ENCODE results near the gene LAMA3. TPM values are rescaled to one million over a fixed set of nuclear protein-coding genes. Genes with fewer than 3 reads are reported as not detected.

Gene LAMA3
- polyA plus RNA-seq, 1 experiment: 0.32 TPM

DNA sequence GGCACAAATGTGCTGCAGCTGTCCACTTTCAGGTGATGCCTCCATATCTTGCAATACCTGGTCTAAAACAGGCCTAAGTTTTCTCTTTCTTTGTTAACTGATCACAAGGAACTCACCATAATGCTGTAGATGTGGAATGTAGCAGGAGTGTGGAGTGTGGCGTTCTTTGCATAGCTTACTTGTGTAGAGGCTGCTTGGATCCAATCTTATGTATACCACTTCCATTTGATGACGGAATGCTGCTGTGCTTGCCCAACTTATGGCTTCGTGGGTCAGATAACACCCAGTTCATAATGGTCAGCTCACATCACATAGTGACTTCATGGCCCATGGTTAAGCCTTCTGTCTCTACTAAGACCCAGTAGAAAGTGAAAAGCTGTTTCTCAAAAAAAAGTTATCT lies 114.5 kb downstream of the LAMA3 start:
- CTCF ChIA-PET: interaction anchor here (0.8 kb wide), 1 partner anchor 11 kb away, joined by 3 read pairs; no protein-coding TSS in a partner anchor
- H3K9me3 ChIP-seq (ENCODE audit: control insufficient read depth, insufficient read depth, low read length): no peaks in the 10 kb centered on the region
- no peak overlapping the region for H3K4me3 ChIP-seq (ENCODE audit: low read depth, low read length)
- TF ChIP-seq, protein P1, sequence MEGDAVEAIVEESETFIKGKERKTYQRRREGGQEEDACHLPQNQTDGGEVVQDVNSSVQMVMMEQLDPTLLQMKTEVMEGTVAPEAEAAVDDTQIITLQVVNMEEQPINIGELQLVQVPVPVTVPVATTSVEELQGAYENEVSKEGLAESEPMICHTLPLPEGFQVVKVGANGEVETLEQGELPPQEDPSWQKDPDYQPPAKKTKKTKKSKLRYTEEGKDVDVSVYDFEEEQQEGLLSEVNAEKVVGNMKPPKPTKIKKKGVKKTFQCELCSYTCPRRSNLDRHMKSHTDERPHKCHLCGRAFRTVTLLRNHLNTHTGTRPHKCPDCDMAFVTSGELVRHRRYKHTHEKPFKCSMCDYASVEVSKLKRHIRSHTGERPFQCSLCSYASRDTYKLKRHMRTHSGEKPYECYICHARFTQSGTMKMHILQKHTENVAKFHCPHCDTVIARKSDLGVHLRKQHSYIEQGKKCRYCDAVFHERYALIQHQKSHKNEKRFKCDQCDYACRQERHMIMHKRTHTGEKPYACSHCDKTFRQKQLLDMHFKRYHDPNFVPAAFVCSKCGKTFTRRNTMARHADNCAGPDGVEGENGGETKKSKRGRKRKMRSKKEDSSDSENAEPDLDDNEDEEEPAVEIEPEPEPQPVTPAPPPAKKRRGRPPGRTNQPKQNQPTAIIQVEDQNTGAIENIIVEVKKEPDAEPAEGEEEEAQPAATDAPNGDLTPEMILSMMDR (IDR thresholded peaks at IDR 0.05; ENCODE audit: low read depth, low read length): no peak
- POLR2A ChIA-PET: no interaction called here
- DNase-seq (ENCODE audit: low read depth, low spot score): no peak
- H3K27me3 ChIP-seq (ENCODE audit: control insufficient read depth, insufficient read depth, low read length): peaks cover under 1% of the 10 kb centered on the region
- H3K27ac ChIP-seq (ENCODE audit: low read depth, low read length): no peak overlapping the region

DNA sequence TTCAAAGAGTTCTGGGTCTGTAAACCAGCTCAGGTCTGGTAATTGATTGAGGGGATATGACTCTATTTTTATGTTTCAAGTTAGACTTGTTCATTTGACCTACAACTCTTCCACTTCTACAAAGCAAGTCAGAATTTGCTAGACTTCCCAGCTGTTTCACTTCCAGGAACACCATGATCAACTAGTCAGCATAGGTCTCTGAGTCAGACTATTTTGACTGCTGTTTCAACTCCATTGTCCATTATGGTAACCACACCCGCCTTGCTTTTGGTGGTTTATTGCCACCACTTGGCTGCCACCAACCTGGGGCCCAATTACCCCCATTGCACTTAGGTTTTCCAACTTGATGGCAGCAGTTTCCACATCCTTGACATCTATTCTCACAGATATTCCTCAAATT lies 116.6 kb downstream of the LAMA3 start:
- DNase-seq (ENCODE audit: low read depth, low spot score): no peak
- peaks cover 20% of the 10 kb centered on the region for H3K27me3 ChIP-seq (ENCODE audit: control insufficient read depth, insufficient read depth, low read length)
- TF ChIP-seq, protein P1 (IDR thresholded peaks at IDR 0.05; ENCODE audit: low read depth, low read length): no peak
- H3K4me3 ChIP-seq (ENCODE audit: low read depth, low read length): no peak overlapping the region
- H3K27ac ChIP-seq (ENCODE audit: low read depth, low read length): no peak overlapping the region
- ChIA-PET POLR2A (no interaction called here), CTCF (no interaction called here)
- no peaks in the 10 kb centered on the region for H3K9me3 ChIP-seq (ENCODE audit: control insufficient read depth, insufficient read depth, low read length)

DNA sequence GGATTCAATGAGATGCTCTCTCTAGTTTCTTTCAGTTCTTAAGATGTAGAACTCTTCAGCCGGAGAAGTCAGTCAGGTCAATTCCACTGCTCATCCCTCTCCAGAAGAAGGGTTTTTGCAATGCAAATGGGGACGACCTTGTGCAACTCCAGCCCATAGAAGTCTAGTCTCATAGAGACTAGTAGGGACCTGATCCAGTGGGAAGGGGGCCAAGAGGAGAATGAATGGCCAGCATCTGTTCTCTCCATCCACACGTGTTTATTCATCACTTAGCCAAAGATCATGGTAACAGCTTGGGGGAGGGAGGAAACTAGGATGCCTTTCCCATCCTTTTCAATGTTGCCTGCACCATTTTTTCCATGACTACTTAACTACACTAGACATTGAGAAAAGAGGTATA lies 120.2 kb downstream of the LAMA3 start:
- DNase-seq (ENCODE audit: low read depth, low spot score): no peak
- H3K4me3 ChIP-seq (ENCODE audit: low read depth, low read length): no peak overlapping the region
- H3K9me3 ChIP-seq (ENCODE audit: control insufficient read depth, insufficient read depth, low read length): no peaks in the 10 kb centered on the region
- ChIA-PET POLR2A (no interaction called here), CTCF (interaction anchor here (3.0 kb wide), 1 partner anchor 185 kb away, joined by 9 read pairs; no protein-coding TSS in a partner anchor)
- TF ChIP-seq, protein P1 (IDR thresholded peaks at IDR 0.05; ENCODE audit: low read depth, low read length): no peak
- H3K27ac ChIP-seq (ENCODE audit: low read depth, low read length): no peak overlapping the region
- H3K27me3 ChIP-seq (ENCODE audit: control insufficient read depth, insufficient read depth, low read length): peaks cover 27% of the 10 kb centered on the region

DNA sequence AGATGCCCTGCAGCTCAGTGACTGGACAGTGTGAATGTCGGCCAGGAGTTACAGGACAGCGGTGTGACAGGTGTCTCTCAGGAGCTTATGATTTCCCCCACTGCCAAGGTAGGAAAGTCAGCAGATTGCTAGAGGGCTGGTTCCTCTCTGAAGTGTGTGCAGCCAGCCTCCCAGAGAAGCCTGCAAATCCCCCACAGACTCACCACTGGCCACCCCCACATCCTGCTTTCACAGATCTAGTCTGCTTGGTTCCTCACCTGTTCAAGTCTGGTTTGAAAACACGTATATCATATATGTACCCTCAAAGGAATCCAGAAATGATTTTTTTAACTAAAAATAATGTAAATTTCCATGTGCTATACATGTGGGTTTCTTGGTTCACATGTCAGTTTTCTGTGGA lies 121.1 kb downstream of the LAMA3 start:
- POLR2A ChIA-PET: no interaction called here
- no peak for DNase-seq (ENCODE audit: low read depth, low spot score)
- Histone ChIP-seq H3K27me3 (ENCODE audit: control insufficient read depth, insufficient read depth, low read length) (peaks cover 27% of the 10 kb centered on the region), H3K4me3 (ENCODE audit: low read depth, low read length) (no peak overlapping the region), H3K9me3 (ENCODE audit: control insufficient read depth, insufficient read depth, low read length) (no peaks in the 10 kb centered on the region), H3K27ac (ENCODE audit: low read depth, low read length) (no peak overlapping the region)
- TF ChIP-seq, protein P1 (IDR thresholded peaks at IDR 0.05; ENCODE audit: low read depth, low read length): no peak
- CTCF ChIA-PET: interaction anchor here (3.0 kb wide), 1 partner anchor 186 kb away, joined by 9 read pairs; no protein-coding TSS in a partner anchor

DNA sequence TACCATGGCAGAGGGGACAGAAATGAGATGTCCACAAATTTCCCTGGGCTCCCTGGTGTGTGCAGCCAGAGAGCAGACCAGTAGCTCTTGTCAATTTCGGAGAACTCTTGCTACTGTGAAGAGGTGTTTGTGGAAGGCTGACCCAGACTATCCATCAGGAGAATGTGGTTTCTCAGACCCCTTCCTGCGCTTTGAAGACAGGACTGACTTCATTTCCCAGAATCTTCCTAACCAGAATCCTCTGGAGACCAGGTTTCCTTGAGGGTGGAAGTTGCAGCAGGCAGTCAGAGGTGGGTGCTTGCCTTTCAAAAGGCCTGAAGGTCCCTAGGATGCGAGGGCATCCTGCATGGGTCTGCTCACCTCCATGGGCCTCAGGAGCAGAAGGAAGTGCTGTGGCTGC lies 121.9 kb downstream of the LAMA3 start:
- DNase-seq (ENCODE audit: low read depth, low spot score): no peak
- no peaks in the 10 kb centered on the region for H3K9me3 ChIP-seq (ENCODE audit: control insufficient read depth, insufficient read depth, low read length)
- H3K27me3 ChIP-seq (ENCODE audit: control insufficient read depth, insufficient read depth, low read length): peaks cover 33% of the 10 kb centered on the region
- ChIA-PET CTCF (interaction anchor here (1.3 to 3.0 kb wide), 2 partner anchors 108 to 187 kb away, joined by 6 to 9 read pairs; no protein-coding TSS in a partner anchor), POLR2A (no interaction called here)
- H3K27ac ChIP-seq (ENCODE audit: low read depth, low read length): no peak overlapping the region
- TF ChIP-seq, protein P1 (IDR thresholded peaks at IDR 0.05; ENCODE audit: low read depth, low read length): no peak
- H3K4me3 ChIP-seq (ENCODE audit: low read depth, low read length): no peak overlapping the region

Data from AG04450 (cell line).